ENCODE measurements around the gene AGAP6.
"Not testable (repeated sequence)": the region's sequence is repeated elsewhere in the genome, so short reads cannot be mapped to it uniquely, and the experiment has no call there.

AGAP6 gene

GRCh38 chr10:49988376-49988775 lies at the start of gene AGAP6:
Gene AGAP6, plus strand, starts transcription at chr10:49988406. Its CDS starts 310 bp downstream, at chr10:49988716.
- H3K4me3 ChIP-seq (ENCODE audit: control insufficient read depth, low read depth, low read length); DNase-seq (ENCODE audit: low read depth): not testable (repeated sequence)

- H3K4me3 ChIP-seq (ENCODE audit: control insufficient read depth, low read depth, low read length) = peak within 1 kb of the TSS; percentile 71
- peak; percentile 8 for DNase-seq (ENCODE audit: low read depth)
Measured at GRCh38 chr10:49941447-49942338, 46.5 kb upstream of the AGAP6 start, which contains the start of the genes PARG and TIMM23B. Gene PARG, minus strand, starts transcription at chr10:49942027. Its CDS starts 302 bp downstream, at chr10:49941725. Gene TIMM23B, plus strand, starts transcription at chr10:49942053. Its CDS starts 142 bp downstream, at chr10:49942195.

GRCh38 chr10:49942339-49942705 lies 45.9 kb upstream of the AGAP6 start:
- DNase-seq (ENCODE audit: low read depth) = not testable (repeated sequence)
- H3K4me3 ChIP-seq (ENCODE audit: control insufficient read depth, low read depth, low read length) = peak overlapping the region; percentile 71

GRCh38 chr10:49943607-49944006 lies 44.6 kb upstream of the AGAP6 start:
- H3K4me3 ChIP-seq (ENCODE audit: control insufficient read depth, low read depth, low read length); DNase-seq (ENCODE audit: low read depth): not testable (repeated sequence)

GRCh38 chr10:49948142-49948541 lies 40.1 kb upstream of the AGAP6 start:
- not testable (repeated sequence) for DNase-seq (ENCODE audit: low read depth); H3K4me3 ChIP-seq (ENCODE audit: control insufficient read depth, low read depth, low read length)

- H3K4me3 ChIP-seq (ENCODE audit: control insufficient read depth, low read depth, low read length); DNase-seq (ENCODE audit: low read depth): not testable (repeated sequence)
Measured at GRCh38 chr10:49948737-49949136, 39.5 kb upstream of the AGAP6 start.

- not testable (repeated sequence) for DNase-seq (ENCODE audit: low read depth); H3K4me3 ChIP-seq (ENCODE audit: control insufficient read depth, low read depth, low read length)
Measured at GRCh38 chr10:49952006-49952405, 36.2 kb upstream of the AGAP6 start.

GRCh38 chr10:49953122-49953521 lies 35.1 kb upstream of the AGAP6 start:
- peak; percentile 3 for TF ChIP-seq CTCF (IDR thresholded peaks at IDR 0.05; ENCODE audit: control insufficient read depth, insufficient read depth, low read depth, low read length, missing control alignments)
- not testable (repeated sequence) for H3K4me3 ChIP-seq (ENCODE audit: control insufficient read depth, low read depth, low read length)
- DNase-seq (ENCODE audit: low read depth) = peak; percentile 2

GRCh38 chr10:49970331-49970857 lies 17.8 kb upstream of the AGAP6 start:
- not testable (repeated sequence) for H3K4me3 ChIP-seq (ENCODE audit: control insufficient read depth, low read depth, low read length); DNase-seq (ENCODE audit: low read depth)

GRCh38 chr10:49971466-49971865 lies 16.7 kb upstream of the AGAP6 start:
- H3K4me3 ChIP-seq (ENCODE audit: control insufficient read depth, low read depth, low read length); DNase-seq (ENCODE audit: low read depth): not testable (repeated sequence)

- not testable (repeated sequence) for H3K4me3 ChIP-seq (ENCODE audit: control insufficient read depth, low read depth, low read length); DNase-seq (ENCODE audit: low read depth)
Measured at GRCh38 chr10:49972094-49972493, 16.1 kb upstream of the AGAP6 start.

GRCh38 chr10:49977756-49978155 lies 10.4 kb upstream of the AGAP6 start:
- H3K4me3 ChIP-seq (ENCODE audit: control insufficient read depth, low read depth, low read length); DNase-seq (ENCODE audit: low read depth): not testable (repeated sequence)

- not testable (repeated sequence) for DNase-seq (ENCODE audit: low read depth); H3K4me3 ChIP-seq (ENCODE audit: control insufficient read depth, low read depth, low read length)
Measured at GRCh38 chr10:49987207-49987606, 999 bp upstream of the AGAP6 start.

- not testable (repeated sequence) for DNase-seq (ENCODE audit: low read depth)
Measured at GRCh38 chr10:49995321-49995720, 7.1 kb downstream of the AGAP6 start.

GRCh38 chr10:50014024-50014423 lies 25.8 kb downstream of the AGAP6 start:
- H3K4me3 ChIP-seq (ENCODE audit: control insufficient read depth, low read depth, low read length); DNase-seq (ENCODE audit: low read depth): not testable (repeated sequence)

More at GRCh38 chr10:49995321-49995720, 7.1 kb downstream of the AGAP6 start:
- H3K4me3 ChIP-seq (ENCODE audit: control insufficient read depth, low read depth, low read length) = not testable (repeated sequence)

- not testable (repeated sequence) for DNase-seq (ENCODE audit: low read depth)
Measured at GRCh38 chr10:50015596-50016220, 27.5 kb downstream of the AGAP6 start.

GRCh38 chr10:50016926-50017325 lies 28.7 kb downstream of the AGAP6 start:
- not testable (repeated sequence) for H3K4me3 ChIP-seq (ENCODE audit: control insufficient read depth, low read depth, low read length); DNase-seq (ENCODE audit: low read depth)

More at GRCh38 chr10:50015596-50016220, 27.5 kb downstream of the AGAP6 start:
- not testable (repeated sequence) for H3K4me3 ChIP-seq (ENCODE audit: control insufficient read depth, low read depth, low read length)

Measured in AG09309 (cell line).